GM12878 (cell line): ENCODE measurements around the gene WDR86. TPM values are rescaled to one million over a fixed set of nuclear protein-coding genes. Genes with fewer than 3 reads are reported as not detected.

Source experiments
- ATAC-seq: fragments of 200-7000 bp; cut with Tn5 transposase; 3 replicates; pipeline ENCODE4 v1.9.1; 2020; ENCODE audit warnings: mild to moderate bottlenecking, moderate library complexity
- BruUV-seq: library from RNA; stranded (reverse); fragments of 400-500 nt; replicated peaks from 2 replicates; lab custom pipeline; 2021; lab: Mats Ljungman, UMichigan
- CTCF ChIA-PET: fragments of 300-600 bp; sonication (Branson Sonifier 250); formaldehyde crosslinking; extraction: SDS; loops from one replicate; lab custom pipeline; 2021; ENCODE audit warnings: inconsistent platforms; lab: Yijun Ruan, JAX
- POLR2A ChIA-PET: fragments of 350-600 bp; formaldehyde crosslinking; extraction: SDS; loops from one replicate; lab custom pipeline; 2021; ENCODE audit warnings: inconsistent platforms; lab: Charles Lee
- RAD21 ChIA-PET: fragments of 300-600 bp; sonication (Branson Sonifier 250); formaldehyde crosslinking; loops from one replicate; lab custom pipeline; 2023; ENCODE audit warnings: antibody characterized with exemption; ENCODE audit not compliant: unreplicated experiment; lab: Charles Lee
- SMC1A ChIA-PET: fragments of 300-600 bp; sonication (Branson Sonifier 250); formaldehyde crosslinking; loops from one replicate; lab custom pipeline; 2023; ENCODE audit not compliant: unreplicated experiment, uncharacterized antibody; lab: Charles Lee
- DNase-seq: peaks from one replicate; pipeline ENCODE4 v3.0.0-alpha.2; 2011; ENCODE audit warnings: low read depth, low spot score
- FAIRE-seq: peaks from 3 replicates; lab custom pipeline; 2011; peaks lifted over from hg19 to GRCh38; lab: Jason Lieb, UNC
- H2AFZ ChIP-seq: 2 replicates; pipeline ENCODE4 v1.6.0; 2011; ENCODE audit warnings: low read depth, low read length, control low read depth; ENCODE audit not compliant: control insufficient read depth
- H3K27ac ChIP-seq: 2 replicates; pipeline ENCODE4 v1.5.1; 2011; ENCODE audit warnings: control low read depth; ENCODE audit not compliant: control insufficient read depth, insufficient read depth
- H3K27me3 ChIP-seq, 2 experiments: replicated peaks in 1 of 2; 2 replicates each; pipeline versions ENCODE4 v1.6.0 to v1.6.1; 2011; ENCODE audit warnings: low read length in 1 of 2; ENCODE audit not compliant: control insufficient read depth in 2 of 2, insufficient read depth in 2 of 2
- H3K36me3 ChIP-seq, 2 experiments: 2 replicates each; pipeline ENCODE4 v1.5.1; 2011; ENCODE audit warnings: low read length in 1 of 2; ENCODE audit not compliant: control insufficient read depth in 2 of 2, insufficient read depth in 2 of 2
- H3K4me1 ChIP-seq: 2 replicates; pipeline ENCODE4 v1.6.1; 2011; ENCODE audit warnings: mild to moderate bottlenecking, low read length, moderate library complexity, mixed read lengths; ENCODE audit not compliant: control insufficient read depth, insufficient read depth
- H3K4me2 ChIP-seq: 2 replicates; pipeline ENCODE4 v1.6.0; 2011; ENCODE audit warnings: control low read depth; ENCODE audit not compliant: control insufficient read depth, insufficient read depth
- H3K4me3 ChIP-seq: fragments of 200-600 bp; sonication (generic); 2 replicates; pipeline ENCODE4 v1.5.1; 2016
- H3K79me2 ChIP-seq: 2 replicates; pipeline ENCODE4 v1.6.0; 2011; ENCODE audit warnings: low read length; ENCODE audit not compliant: control insufficient read depth, insufficient read depth
- H3K9ac ChIP-seq: 2 replicates; pipeline ENCODE4 v1.8.0; 2011; ENCODE audit warnings: low read length, control low read depth, mixed read lengths; ENCODE audit not compliant: control insufficient read depth, insufficient read depth
- H3K9me3 ChIP-seq: replicated peaks from 3 replicates; pipeline ENCODE4 v1.5.1; 2011; ENCODE audit warnings: mild to moderate bottlenecking, low read length; ENCODE audit not compliant: control insufficient read depth, insufficient read depth
- H4K20me1 ChIP-seq: 2 replicates; pipeline ENCODE4 v1.6.0; 2011; ENCODE audit not compliant: control insufficient read depth, insufficient read depth
- CBX3 ChIP-seq: fragments of 200-600 bp; sonication (generic); IDR thresholded peaks from 2 replicates; pipeline ENCODE4 v1.6.1; 2016; ENCODE audit warnings: low read depth, borderline replicate concordance
- CHD1 ChIP-seq: IDR thresholded peaks from 2 replicates; pipeline ENCODE4 v1.6.1; 2012; ENCODE audit warnings: low read depth, low read length, improper control_type of control experiment
- FOS ChIP-seq: IDR thresholded peaks from 3 replicates; pipeline ENCODE4 v1.6.1; 2011; ENCODE audit warnings: borderline replicate concordance; ENCODE audit not compliant: insufficient read length; ENCODE audit errors: extremely low read depth
- GATAD2B ChIP-seq: fragments of 450-650 bp; conservative IDR thresholded peaks from 2 replicates; pipeline ENCODE4 v1.6.1; 2017; ENCODE audit warnings: low read depth, mild to moderate bottlenecking, moderate library complexity
- HDAC6 ChIP-seq: fragments of 200-600 bp; sonication (generic); IDR thresholded peaks from one replicate; pipeline ENCODE4 v1.8.0; 2017; ENCODE audit warnings: antibody characterized with exemption; ENCODE audit not compliant: unreplicated experiment
- IRF4 ChIP-seq: IDR thresholded peaks from 2 replicates; pipeline ENCODE4 v1.6.1; 2011; ENCODE audit warnings: low read depth, low read length
- NKRF ChIP-seq: fragments of 450-650 bp; conservative IDR thresholded peaks from 2 replicates; pipeline ENCODE4 v1.6.1; 2017; ENCODE audit warnings: mild to moderate bottlenecking, moderate library complexity
- POLR2A ChIP-seq: IDR thresholded peaks from 2 replicates; pipeline ENCODE4 v1.6.1; 2011; ENCODE audit warnings: low read depth, mild to moderate bottlenecking, low read length
- POU2F2 ChIP-seq: IDR thresholded peaks from 3 replicates; pipeline ENCODE4 v1.6.1; 2011; ENCODE audit warnings: low read depth, mild to moderate bottlenecking, low read length, borderline replicate concordance
- RFX5 ChIP-seq: IDR thresholded peaks from 2 replicates; pipeline ENCODE4 v1.6.1; 2011; ENCODE audit warnings: low read depth, low read length, improper control_type of control experiment
- ZNF207 ChIP-seq: fragments of 450-650 bp; IDR thresholded peaks from 2 replicates; pipeline ENCODE4 v1.6.1; 2014; ENCODE audit warnings: antibody characterized with exemption, mild to moderate bottlenecking, borderline replicate concordance
- ZNF24 ChIP-seq: fragments of 450-650 bp; IDR thresholded peaks from 2 replicates; pipeline ENCODE4 v1.6.1; 2017; ENCODE audit warnings: antibody characterized with exemption, mild to moderate bottlenecking
- ZNF622 ChIP-seq: fragments of 450-650 bp; IDR thresholded peaks from 2 replicates; pipeline ENCODE4 v1.6.1; 2017; ENCODE audit warnings: mild to moderate bottlenecking, inconsistent platforms
- ZNF687 ChIP-seq: fragments of 450-650 bp; IDR thresholded peaks from 2 replicates; pipeline ENCODE4 v1.6.1; 2017; ENCODE audit warnings: mild to moderate bottlenecking, moderate library complexity
- WGBS: methylation state at CpG from one replicate; pipeline ENCODE4 v1.1.6; 2016; ENCODE audit warnings: low lambda C conversion rate; ENCODE audit not compliant: insufficient replicate concordance, insufficient coverage; ENCODE audit errors: missing lambda C conversion rate; 5-methylcytosine and 5-hydroxymethylcytosine counted together
- in situ Hi-C: fragments of 300-500 bp; cut with MboI; formaldehyde crosslinking; loops from 9 replicates; pipeline ENCODE4 v1.14.3; 2018; ENCODE audit warnings: mixed read lengths
- intact Hi-C: fragments of 100-400 bp; cut with micrococcal nuclease; formaldehyde crosslinking; loops from one replicate; pipeline ENCODE4 v1.14.2; 2022; ENCODE audit not compliant: unreplicated experiment
- polyA plus RNA-seq, 11 experiments: library from polyadenylated mRNA; depleted of rRNA in 4 of 11; unstranded in 6 of 11; stranded (reverse) in 5 of 11; fragments of >200 nt; fragmentation: Nextera tagmentation in 4 of 11; fragmentation: Illumina TruSeq in 1 of 11; extraction: Ambion mirVana in 4 of 11; extraction: Trizol in 1 of 11; gene quantifications; 1 replicate in 1 of 11; 2 replicates in 10 of 11; pipeline versions ENCODE4 v1.2.1 to v1.2.3, GENCODE V29; 2011 to 2016; ENCODE audit warnings: inconsistent platforms in 2 of 11, missing spikeins in 2 of 11, low read depth in 1 of 11
- total RNA-seq, 4 experiments: library from RNA; depleted of rRNA in 3 of 4; stranded (reverse); fragments of >200 nt in 3 of 4; fragmentation: Illumina TruSeq in 1 of 4; extraction: Trizol in 1 of 4; gene quantifications; 2 replicates each; pipeline versions ENCODE4 v1.2.1 to v1.2.3, GENCODE V29; 2013 to 2021

Gene WDR86
- total and polyA plus RNA-seq, 10 of the 15 experiments (the other 5 are each of a cell fraction or from before 2014, with no cell fraction given), result 0.05 to 0.19 (median 0.15) TPM; not detected in 7

- H3K4me1 ChIP-seq, result no peaks in the 10 kb centered on the region
- ChIA-PET RAD21 (interaction anchor here (0.7 kb wide), 1 partner anchor 190 kb away, joined by 3 read pairs; no protein-coding TSS in a partner anchor), POLR2A (interaction anchor here (0.7 to 0.9 kb wide), 4 partner anchors 10 to 188 kb away, joined by 3 to 9 read pairs (median 4); no protein-coding TSS in a partner anchor), SMC1A (interaction anchor here (0.8 to 1.0 kb wide), 2 partner anchors 28 to 73 kb away, joined by 3 to 6 read pairs; no protein-coding TSS in a partner anchor), CTCF (interaction anchor here (1.3 to 2.1 kb wide), 4 partner anchors 75 to 316 kb away, joined by 4 to 6 read pairs (median 4); no protein-coding TSS in a partner anchor)
- FAIRE-seq (no peak), ATAC-seq (no peak), DNase-seq (no peak)
- no peaks in the 10 kb centered on the region for H3K36me3 ChIP-seq
- H3K79me2 ChIP-seq, result no peaks in the 10 kb centered on the region
- H3K4me3 ChIP-seq, result no peak overlapping the region
- H3K9me3 ChIP-seq, result no peaks in the 10 kb centered on the region
- 82% methylated on average over 10 of the region's 10 CpGs for WGBS
- intact Hi-C loops (no loop called here), in situ Hi-C loops (loop anchor here (10.0 kb wide), 1 partner anchor 78 kb away; no protein-coding TSS in a partner anchor)
- BruUV-seq, result no TSS peak
- H3K27ac ChIP-seq, result no peak overlapping the region
- no peak overlapping the region for H2AFZ ChIP-seq
- peaks cover 0 to 2% of the 10 kb centered on the region in 2 experiments; a peak in 2 of 4 replicates for H3K27me3 ChIP-seq
- no peak for TF ChIP-seq GATAD2B
- no peak for TF ChIP-seq POLR2A
- TF ChIP-seq FOS, result no peak
- TF ChIP-seq ZNF207, result no peak
- TF ChIP-seq NKRF, result no peak
- TF ChIP-seq IRF4, result no peak
- TF ChIP-seq CBX3, result no peak
- TF ChIP-seq ZNF622, result no peak
- TF ChIP-seq HDAC6, result no peak
- no peak for TF ChIP-seq CHD1
- no peak for TF ChIP-seq ZNF24
- TF ChIP-seq POU2F2, result no peak
- no peak for TF ChIP-seq RFX5
- no peak for TF ChIP-seq ZNF687
- no peaks in the 10 kb centered on the region for H4K20me1 ChIP-seq
- H3K9ac ChIP-seq, result no peak overlapping the region
- H3K4me2 ChIP-seq, result no peak overlapping the region
Measured at GRCh38 chr7:151442776-151443496, 33.1 kb upstream of the WDR86 start.
